IPS-NIHi7 (cell line): ENCODE measurements around the gene KLLN.
"Not testable (repeated sequence)": the region's sequence is repeated elsewhere in the genome, so short reads cannot be mapped to it uniquely, and the experiment has no call there.

Experiments
- DNase-seq: peaks from one replicate; pipeline ENCODE4 v3.0.0; 2012; ENCODE audit warnings: mixed read lengths; ENCODE audit errors: extremely low spot score

Gene KLLN

DNA sequence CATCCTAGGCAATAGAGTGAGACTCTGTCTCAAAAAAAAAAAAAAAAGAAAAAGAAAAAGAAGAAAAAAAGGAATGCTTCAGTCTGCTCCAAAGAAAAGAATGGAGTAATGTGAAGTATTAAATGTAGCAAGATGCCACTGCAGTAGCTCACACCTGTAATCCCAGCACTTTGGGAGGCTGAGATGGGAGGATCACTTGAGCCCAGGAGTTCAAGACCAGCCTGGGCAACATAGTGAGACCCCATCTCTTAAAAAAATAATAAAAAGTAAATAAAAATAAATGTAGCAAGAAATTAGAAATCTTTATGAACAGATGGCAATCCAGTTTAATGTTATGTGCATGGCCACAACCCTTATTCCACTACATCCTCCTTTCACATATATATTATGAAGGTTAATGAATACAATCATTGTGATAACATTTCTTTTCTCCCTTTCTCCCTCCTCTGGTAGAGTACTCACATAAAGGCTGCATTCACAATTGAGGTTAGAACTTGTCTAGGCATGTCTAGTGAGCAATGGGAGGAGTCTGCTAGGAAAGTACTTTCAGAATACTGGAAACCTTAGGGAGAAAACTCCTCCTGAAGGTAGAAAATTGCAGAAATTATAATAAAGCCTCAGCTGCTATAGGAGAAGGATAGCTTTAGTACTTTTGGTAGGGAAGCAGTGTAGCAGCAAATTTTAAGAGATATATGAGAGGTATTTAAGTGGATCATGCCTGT is 20.4 kb downstream of the KLLN start:
- DNase-seq, result no peak

DNA sequence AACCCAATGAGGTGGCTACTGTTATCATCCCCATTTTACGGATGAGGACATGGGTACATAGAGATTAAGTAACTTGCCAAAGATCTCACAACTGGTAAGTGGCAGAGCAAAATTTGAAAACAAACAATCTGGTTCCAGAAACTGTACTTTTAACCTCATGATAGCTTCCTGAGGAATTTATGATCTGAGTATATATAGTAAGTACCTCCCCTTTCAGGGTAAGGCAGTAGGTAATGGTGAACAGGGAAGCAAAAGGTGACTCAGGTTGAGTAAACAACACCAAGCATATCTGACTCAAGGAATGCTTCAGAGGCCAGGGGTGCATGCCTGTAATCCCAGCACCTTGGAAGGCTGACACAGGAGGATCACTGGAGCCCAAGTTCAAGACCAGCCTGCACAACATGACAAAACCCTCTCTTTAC is 21.1 kb downstream of the KLLN start:
- DNase-seq, result no peak

GRCh38 chr10:87841186-87841585 is 22.1 kb downstream of the KLLN start:
- no peak for DNase-seq

GRCh38 chr10:87838650-87839049 is 24.7 kb downstream of the KLLN start:
- DNase-seq, result no peak

DNA sequence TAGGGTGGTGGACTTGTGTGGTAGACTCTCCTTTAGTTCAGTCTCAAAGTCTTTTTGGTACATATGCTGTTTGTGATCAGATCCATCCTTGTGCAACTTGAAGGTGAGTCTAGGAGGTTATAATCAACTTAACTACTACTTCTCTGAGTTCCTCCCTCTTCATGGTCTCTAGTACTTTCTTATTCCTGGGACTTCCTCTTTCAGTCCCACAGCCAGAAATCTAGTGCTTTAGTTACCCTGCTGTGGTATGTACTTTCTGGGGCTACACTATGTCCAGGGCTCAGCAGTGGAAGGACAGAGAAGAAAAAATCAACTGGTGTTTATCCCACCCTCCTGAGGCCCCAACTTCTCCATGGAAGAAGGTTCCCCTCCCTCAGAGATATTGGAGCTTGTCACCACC is 25.9 kb downstream of the KLLN start:
- no peak for DNase-seq

DNA sequence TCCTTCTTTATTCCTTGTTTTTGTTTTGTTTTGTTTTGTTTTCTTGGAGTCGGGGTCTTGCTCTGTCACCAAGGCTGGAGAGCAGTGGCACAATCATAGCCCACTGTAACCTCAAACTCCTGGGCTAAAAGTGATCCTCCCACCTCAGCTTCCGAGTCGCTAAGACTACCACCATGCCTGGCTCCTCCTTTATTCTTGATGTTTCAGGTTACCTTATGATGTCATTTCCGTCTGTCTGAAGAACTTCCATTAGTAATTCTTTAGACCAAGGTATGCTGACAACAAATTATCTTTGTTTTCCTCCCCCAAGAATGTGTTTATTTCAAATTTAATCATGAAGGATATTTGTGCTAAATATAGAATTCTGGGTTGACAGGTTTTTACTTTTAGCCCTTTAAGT is 27.2 kb downstream of the KLLN start:
- no peak for DNase-seq

DNA sequence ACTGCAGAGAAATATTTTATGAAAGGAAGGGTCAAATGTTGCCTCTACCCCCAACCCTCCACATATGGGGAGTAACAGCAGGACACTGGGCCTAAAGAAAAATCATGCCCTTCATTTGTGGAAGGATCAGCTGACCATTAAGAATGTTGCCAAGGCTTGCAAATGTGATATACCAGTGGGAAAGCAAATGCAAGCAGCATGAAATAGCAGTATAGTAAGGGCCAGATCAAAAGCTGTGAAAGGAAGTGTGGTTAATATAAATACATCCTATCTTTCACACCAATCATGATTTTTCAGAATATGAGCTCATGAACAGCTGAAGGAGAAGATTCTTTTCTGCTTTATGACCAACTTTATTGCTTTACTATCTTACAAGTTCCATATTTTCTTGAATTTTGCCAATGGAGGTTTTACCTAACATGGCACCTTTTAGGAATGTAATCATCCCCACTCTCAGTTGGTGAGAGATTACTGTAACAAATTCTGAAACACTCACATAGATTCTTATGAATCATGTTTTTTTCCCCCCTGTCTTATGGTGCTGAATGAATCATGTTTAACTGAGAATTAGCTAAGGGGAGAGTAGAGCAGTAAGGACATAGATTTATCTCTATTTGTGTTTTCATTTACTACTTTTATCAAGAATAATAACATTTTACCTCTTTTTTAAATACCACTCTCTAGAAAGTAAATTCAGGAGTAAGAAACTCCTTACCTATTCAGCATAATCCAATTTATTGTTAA is 33.2 kb downstream of the KLLN start:
- no peak for DNase-seq

- DNase-seq, result not testable (repeated sequence)
Measured at GRCh38 chr10:87829051-87829450, 34.3 kb downstream of the KLLN start.

DNA sequence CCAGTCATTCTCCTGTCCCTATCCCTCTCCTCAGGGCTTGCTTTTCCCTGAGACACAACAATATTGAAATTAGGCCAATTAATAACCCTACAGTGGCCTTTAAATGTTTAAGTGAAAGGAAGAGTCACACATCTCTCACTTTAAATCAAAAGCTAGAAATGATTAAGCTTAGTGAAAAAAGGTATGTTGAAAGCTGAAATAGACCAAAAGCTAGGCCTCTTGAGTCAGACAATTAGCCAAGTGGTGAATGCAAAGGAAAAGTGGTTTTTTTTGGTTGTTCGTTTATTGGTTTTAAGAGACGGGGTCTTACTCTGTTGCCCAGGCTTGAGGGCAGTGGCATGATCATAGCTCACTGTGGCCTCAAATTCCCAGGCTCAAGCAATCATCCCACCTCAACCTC is 35.7 kb downstream of the KLLN start:
- DNase-seq, result no peak

DNA sequence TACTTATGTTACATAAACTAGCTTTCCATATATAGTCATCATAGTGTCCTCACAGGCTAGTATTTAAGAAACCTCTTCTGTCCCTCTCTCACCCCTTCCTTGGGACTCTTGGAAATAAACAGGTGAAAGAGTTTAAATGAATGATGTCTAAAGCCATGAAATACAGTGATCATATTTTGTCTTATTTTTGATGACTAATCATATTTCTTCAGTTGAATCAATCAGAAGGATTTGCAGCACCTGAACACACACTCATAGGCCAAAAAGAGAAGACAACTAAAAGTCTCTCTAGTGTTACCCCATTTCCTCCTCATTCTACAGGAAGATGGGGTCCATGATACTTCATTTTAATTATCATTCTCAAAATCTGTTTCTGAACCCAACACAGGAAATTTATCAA is 36.7 kb downstream of the KLLN start:
- DNase-seq, result no peak

GRCh38 chr10:87819289-87819585 is 44.1 kb downstream of the KLLN start:
- no peak for DNase-seq

- peak; percentile 23 for DNase-seq
Measured at GRCh38 chr10:87818505-87819288, 44.6 kb downstream of the KLLN start.

GRCh38 chr10:87817609-87818504 is 45.5 kb downstream of the KLLN start, which contains the start of gene ATAD1:
Gene ATAD1 (minus strand): TSS chr10:87818226. CDS start chr10:87814599, 3,627 bp downstream.
- DNase-seq, result peak; percentile 92

DNA sequence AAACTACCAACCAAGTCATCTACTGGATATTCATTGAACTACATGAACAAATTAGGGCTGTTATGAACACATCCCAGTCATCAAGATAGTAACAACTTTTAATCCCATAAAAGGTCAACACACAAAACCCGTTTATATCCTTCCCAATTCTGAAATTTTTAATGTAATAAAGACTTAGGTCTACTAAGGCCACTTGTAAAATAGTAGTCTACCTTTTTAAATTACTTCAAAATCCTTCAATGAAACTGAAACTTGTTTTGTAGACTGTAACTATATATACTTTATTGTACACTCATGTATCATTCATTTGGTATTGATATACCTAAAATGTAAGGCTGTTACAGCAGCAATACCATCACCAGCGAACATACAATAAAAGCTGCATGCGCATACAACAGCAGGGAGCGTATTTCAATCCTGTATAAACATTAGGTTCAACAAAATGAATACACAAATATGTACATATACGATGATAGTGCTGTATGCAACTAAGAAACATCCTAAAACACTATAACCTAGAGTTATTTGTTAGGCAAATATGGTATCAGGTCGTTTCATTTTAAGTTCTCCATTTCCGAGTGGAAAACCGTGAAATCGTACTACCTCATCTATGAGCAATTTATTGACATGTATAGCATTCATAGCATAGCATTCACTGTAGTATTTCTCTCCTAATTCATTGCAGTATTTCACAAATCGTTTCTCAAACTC is 46.3 kb downstream of the KLLN start:
- DNase-seq, result no peak

DNA sequence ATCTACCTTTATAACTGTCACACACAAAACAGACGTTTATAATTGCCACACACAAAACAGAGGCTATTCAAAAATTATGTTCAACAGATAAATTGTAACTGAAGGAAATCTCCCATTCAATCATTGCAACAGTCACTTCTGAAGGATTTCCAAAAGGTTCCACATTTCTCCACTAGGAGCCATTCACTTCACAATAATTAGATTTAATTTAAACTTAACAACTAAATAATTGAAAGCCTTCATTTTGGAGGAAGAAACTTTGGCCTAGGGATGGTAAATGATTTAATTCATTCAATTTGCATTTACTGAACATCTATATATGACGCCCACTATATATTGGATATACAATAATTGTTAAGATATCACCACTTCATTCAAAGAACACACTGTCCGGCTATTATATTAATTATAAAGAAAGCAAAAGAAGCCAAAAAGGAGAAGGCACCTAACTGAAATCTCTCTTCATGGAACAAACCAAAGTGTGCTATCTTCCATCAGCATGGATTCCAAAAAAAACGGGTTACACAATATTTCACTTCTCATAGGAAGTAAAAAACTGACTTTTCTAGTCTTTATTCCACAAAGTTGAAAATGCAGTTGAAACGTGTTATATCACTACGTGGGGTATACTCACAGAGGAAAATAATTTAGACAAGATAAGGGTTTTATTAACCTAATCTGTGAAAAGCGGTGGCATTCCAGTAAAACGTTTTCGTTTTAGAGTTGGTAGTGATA is 47.0 kb downstream of the KLLN start:
- DNase-seq, result no peak
